ENCODE data around the gene GARIN3. TPM values are rescaled to one million over a fixed set of nuclear protein-coding genes. Genes with fewer than 3 reads are reported as not detected.

GARIN3 gene
- total RNA-seq, 4 donors from 2014 or later: not detected

DNA sequence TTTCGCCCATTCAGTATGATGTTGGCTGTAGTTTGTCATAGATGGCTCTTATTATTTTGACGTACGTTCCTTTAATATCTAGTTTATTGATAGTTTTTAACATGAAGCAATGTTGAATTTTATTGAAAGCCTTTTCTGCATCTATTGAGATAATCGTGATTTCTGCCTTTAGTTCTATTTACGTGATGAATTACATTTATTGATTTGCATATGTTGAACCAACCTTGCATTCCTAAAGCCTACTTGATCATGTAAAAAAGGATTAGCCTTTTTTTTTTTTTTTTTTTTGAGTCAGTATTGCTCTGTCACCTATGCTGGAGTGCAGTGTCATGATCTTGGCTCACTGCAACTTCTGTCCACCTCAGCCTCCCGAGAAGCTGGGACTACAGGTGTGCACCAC lies 39.6 kb upstream of the GARIN3 start:
- TF ChIP-seq, protein P1, sequence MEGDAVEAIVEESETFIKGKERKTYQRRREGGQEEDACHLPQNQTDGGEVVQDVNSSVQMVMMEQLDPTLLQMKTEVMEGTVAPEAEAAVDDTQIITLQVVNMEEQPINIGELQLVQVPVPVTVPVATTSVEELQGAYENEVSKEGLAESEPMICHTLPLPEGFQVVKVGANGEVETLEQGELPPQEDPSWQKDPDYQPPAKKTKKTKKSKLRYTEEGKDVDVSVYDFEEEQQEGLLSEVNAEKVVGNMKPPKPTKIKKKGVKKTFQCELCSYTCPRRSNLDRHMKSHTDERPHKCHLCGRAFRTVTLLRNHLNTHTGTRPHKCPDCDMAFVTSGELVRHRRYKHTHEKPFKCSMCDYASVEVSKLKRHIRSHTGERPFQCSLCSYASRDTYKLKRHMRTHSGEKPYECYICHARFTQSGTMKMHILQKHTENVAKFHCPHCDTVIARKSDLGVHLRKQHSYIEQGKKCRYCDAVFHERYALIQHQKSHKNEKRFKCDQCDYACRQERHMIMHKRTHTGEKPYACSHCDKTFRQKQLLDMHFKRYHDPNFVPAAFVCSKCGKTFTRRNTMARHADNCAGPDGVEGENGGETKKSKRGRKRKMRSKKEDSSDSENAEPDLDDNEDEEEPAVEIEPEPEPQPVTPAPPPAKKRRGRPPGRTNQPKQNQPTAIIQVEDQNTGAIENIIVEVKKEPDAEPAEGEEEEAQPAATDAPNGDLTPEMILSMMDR (IDR thresholded peaks at IDR 0.05; ENCODE audit: low read depth): no peak

DNA sequence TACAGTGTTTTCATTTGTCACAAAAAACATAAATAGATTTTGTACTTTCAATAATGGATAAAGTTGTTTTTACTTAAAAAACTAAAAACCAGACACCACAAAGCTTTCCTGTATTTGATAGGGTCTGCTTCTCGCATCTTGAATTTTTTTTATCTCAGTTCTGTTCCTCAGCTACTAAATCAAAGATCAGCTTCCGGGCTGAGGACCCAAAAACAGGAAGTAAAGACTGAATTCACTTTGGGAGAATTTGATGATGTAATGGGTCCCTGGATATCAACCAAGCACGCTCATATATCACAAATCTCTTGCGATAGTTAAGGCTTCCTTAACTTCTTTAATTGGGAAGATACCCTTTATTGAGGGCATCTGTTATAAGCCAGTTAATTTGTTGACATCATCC lies 38.7 kb upstream of the GARIN3 start:
- TF ChIP-seq, protein P1 (IDR thresholded peaks at IDR 0.05; ENCODE audit: low read depth): no peak

DNA sequence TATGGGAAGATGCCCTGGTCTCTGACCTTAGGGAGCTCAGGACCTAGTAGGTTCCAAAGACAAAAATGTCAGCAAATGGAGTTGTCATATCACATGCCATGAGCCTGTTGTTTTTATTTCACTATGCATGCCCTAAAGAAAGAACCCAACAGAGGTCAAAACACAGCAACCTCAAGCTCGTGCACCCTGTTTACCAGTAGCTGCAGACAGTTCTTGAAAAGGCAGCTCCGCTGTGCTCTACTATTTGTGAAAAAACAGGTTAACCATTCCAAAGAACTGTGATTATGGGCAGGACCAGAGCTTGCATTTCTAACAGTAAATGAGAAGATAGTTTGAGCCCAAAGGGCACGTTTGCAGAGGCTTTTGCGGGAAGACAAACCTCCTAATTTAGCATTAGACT lies 37.4 kb upstream of the GARIN3 start:
- TF ChIP-seq, protein P1 (IDR thresholded peaks at IDR 0.05; ENCODE audit: low read depth): no peak

DNA sequence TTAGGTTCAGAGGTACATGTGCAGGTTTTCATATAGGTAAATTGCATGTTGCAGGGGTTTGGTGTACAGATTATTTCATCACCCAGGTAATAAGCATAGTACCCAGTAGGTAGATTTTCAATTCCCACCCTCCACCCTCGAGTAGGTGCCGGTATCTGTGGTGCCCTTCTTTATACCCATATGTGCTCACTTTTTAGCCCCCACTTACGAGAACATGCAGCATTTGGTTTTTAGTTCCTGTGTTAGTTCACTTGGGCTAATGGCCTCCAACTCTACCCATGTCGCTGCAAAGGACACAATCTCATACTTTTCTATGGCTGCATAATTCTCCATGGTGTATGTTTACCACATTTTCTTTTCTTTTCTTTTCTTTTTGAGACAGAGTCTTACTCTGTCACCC lies 35.8 kb upstream of the GARIN3 start:
- TF ChIP-seq, protein P1 (IDR thresholded peaks at IDR 0.05; ENCODE audit: low read depth): no peak

DNA sequence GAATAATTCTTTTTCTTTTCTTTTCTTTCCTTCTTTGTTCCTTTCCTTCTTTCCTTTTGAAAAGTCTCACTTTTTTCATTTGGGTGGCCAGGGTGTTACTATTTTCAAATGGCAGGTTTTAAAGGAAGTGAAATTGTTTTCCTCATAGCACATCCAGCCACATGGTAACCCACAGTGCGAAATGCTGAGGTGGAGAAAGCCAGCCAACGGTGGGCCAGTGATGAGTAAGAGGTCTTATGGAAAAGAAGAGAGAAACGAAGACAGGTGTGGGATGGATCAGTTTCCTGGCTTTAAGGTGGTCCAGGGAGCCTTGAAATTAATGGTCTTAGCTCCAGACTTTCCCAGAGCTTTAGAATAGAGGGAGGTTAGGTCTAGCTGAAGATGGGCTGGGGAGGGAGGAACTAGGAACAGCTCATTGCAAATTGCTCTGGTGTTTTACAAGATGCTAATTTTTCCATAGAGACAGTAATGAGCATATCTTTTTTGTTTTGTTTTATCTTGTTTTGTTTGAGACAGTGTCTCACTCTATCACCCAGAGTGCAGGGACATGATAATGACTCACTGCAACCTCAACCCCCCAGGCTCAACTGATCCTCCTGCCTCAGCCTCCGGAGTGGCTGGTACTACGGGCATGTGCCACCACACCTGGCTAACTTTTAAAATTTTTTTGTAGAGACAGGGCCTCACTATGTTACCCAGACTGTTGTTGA lies 32.4 kb upstream of the GARIN3 start:
- TF ChIP-seq, protein P1 (IDR thresholded peaks at IDR 0.05; ENCODE audit: low read depth): no peak

DNA sequence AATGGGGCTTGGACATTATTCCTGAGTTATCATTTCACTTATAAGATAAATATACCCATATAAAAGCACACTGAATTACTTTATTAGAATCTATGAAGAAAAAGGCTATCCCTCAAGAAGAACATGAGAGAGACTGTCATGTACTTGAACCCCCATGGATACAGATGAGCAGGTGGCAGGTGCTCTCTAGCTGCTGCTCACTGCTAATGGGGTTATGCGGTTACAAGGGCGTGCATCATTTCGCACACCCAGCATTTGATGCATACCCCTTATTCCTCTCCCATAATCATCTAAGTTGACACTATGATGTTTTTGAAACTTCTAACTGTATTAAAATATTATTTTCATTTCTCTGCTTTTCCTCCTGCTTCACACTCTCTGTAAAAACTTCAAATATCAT lies 31.0 kb upstream of the GARIN3 start:
- TF ChIP-seq, protein P1 (IDR thresholded peaks at IDR 0.05; ENCODE audit: low read depth): no peak

DNA sequence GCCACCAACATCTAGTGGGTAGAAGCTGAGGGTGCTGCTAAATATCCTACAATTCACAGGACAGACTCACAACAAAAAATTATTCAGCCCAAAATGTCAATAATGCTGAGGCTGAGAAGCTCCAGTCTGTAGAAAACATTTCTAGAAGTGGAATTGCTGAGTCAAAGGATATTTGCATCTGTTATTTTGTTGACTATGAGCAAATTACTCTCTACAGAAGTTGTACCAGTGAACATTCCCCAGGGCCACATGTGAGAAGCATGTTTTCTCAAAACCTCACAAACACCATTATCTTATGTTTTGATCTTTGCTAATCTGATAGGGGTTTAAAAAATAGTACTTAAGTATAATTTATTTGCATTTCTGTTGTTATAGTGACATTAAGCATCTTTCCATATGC lies 30.0 kb upstream of the GARIN3 start:
- TF ChIP-seq, protein P1 (IDR thresholded peaks at IDR 0.05; ENCODE audit: low read depth): no peak

Data from subcutaneous adipose tissue (tissue), 4 donors.